ENCODE results near the gene ARFGAP2. TPM values are rescaled to one million over a fixed set of nuclear protein-coding genes. Genes with fewer than 3 reads are reported as not detected.

ARFGAP2 gene
- total RNA-seq, 1 experiment from 2014 or later, result 73.5 TPM

GRCh38 chr11:47144541-47144940, 32.1 kb downstream of the ARFGAP2 start:
- H3K79me2 ChIP-seq (ENCODE audit: insufficient read depth, low read length), result no peaks in the 10 kb centered on the region
- no peak for DNase-seq (ENCODE audit: low read depth, low spot score)
- ATAC-seq, result no peak
- no peak overlapping the region for H3K4me2 ChIP-seq (ENCODE audit: low read length)
- RAD21 ChIA-PET (ENCODE audit: low non-redundant PET in 1 of 2, low total read pairs in 2 of 2, uncharacterized antibody in 2 of 2, unreplicated experiment in 2 of 2), result no interaction called here
- no peaks in the 10 kb centered on the region for H3K9me2 ChIP-seq (ENCODE audit: insufficient read depth)
- TF ChIP-seq POLR2A (IDR thresholded peaks at IDR 0.05; ENCODE audit: borderline replicate concordance, extremely low read depth, insufficient read depth, insufficient read length) (no peak), JUND (IDR thresholded peaks at IDR 0.05) (no peak), EGR1 (IDR thresholded peaks at IDR 0.05; ENCODE audit: low read depth) (no peak), TCF7L2 (IDR thresholded peaks at IDR 0.05; ENCODE audit: borderline replicate concordance, extremely low read depth, insufficient read depth, insufficient read length) (no peak), POLR2AphosphoS5 (IDR thresholded peaks at IDR 0.05; ENCODE audit: low read depth, low read length) (no peak), ZBTB33 (IDR thresholded peaks at IDR 0.05; ENCODE audit: extremely low read depth, insufficient replicate concordance, low read length) (no peak), SRF (IDR thresholded peaks at IDR 0.05; ENCODE audit: low read depth) (no peak), CEBPB (IDR thresholded peaks at IDR 0.05; ENCODE audit: low read depth) (no peak), ELF1 (IDR thresholded peaks at IDR 0.05; ENCODE audit: borderline replicate concordance, low read depth) (no peak), YY1 (IDR thresholded peaks at IDR 0.05; ENCODE audit: extremely low read depth, insufficient replicate concordance, low read depth, low read length) (no peak), RAD21 (IDR thresholded peaks at IDR 0.05; ENCODE audit: low read depth) (no peak), ZFX (IDR thresholded peaks at IDR 0.05) (no peak), FOSL1 (IDR thresholded peaks at IDR 0.05; ENCODE audit: low read depth) (no peak), REST (IDR thresholded peaks at IDR 0.05; ENCODE audit: low read depth) (no peak), ZNF274 (IDR thresholded peaks at IDR 0.05; ENCODE audit: low read depth, low read length) (no peak), CBX3 (IDR thresholded peaks at IDR 0.05; ENCODE audit: low read depth) (no peak)
- H2AFZ ChIP-seq (ENCODE audit: low read depth, low read length, poor library complexity, severe bottlenecking), result no peak overlapping the region
- H3K27ac ChIP-seq (ENCODE audit: low read depth, low read length), result no peak overlapping the region
- no peaks in the 10 kb centered on the region for H3K36me3 ChIP-seq (ENCODE audit: control insufficient read depth in 1 of 2, insufficient read depth in 2 of 2, low read length in 2 of 2)
- H3K27me3 ChIP-seq (ENCODE audit: insufficient read depth, low read length), result no peaks in the 10 kb centered on the region
- H4K20me1 ChIP-seq (ENCODE audit: insufficient read depth), result no peaks in the 10 kb centered on the region
- no TSS peak for BruUV-seq (replicated peaks)
- POLR2A ChIA-PET, result no interaction called here
- CTCF ChIA-PET, result no interaction called here
- no peak overlapping the region for H3K4me3 ChIP-seq (replicated peaks in 1 of 2; ENCODE audit: low read depth in 1 of 2, low read length in 2 of 2)
- H3K4me1 ChIP-seq (ENCODE audit: control insufficient read depth in 1 of 2, insufficient read depth in 2 of 2, low read length in 2 of 2), result no peaks in the 10 kb centered on the region
- intact Hi-C loops (cut with micrococcal nuclease), result no loop called here
- no peaks in the 10 kb centered on the region for H3K9me3 ChIP-seq (ENCODE audit: control insufficient read depth in 1 of 2, insufficient read depth in 1 of 2, low read depth in 1 of 2, low read length in 2 of 2)
- no peak overlapping the region for H3K9ac ChIP-seq (ENCODE audit: low read length)
